GM18520 (cell line): Measurements from ENCODE around the gene GGACT.

ENCODE experiments used
- ATAC-seq: cut with Tn5 transposase; IDR thresholded peaks from one replicate; pipeline ENCODE4 v1.9.1; 2021; ENCODE audit not compliant: unreplicated experiment

GGACT gene

DNA sequence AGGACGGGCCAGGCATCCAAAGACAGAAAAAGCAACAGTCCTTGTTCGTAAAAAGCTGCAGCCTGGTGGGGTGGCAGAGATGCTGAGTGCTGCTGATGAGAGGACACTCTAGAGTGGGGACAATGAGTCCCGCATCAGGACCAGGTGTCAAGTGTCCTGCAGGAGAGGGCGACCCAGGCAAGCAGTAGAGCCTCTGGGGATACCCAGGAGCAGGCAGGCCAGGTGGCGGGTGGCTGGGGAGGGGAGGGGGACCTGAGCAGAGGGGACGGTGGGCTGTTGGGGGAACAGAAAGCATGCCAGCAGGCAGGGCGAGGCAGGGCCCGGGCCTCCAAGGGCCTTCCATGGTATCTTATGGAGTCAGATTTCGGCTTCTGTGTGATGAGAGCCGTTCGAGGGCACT lies 35.8 kb downstream of the GGACT start:
- ATAC-seq, result no peak

DNA sequence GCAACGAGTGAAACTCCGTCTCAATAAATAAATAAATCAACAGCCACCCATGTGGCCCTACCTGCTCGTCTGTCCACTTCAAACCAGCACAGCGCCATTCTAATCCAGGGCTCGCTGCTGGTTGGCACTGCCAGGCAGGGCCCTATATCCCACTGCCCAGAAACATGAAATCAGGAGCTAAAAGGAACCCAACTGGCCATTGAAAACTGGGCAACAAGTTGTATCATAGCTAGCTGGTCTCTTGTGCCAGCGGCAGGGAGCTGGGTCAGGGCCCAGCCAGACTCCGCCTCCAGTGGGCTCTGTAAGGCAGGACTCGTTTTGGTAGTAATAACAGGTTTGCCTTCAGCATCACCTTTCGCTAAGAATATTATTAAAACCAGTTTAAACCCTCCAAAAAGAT lies 39.3 kb downstream of the GGACT start:
- no peak for ATAC-seq

DNA sequence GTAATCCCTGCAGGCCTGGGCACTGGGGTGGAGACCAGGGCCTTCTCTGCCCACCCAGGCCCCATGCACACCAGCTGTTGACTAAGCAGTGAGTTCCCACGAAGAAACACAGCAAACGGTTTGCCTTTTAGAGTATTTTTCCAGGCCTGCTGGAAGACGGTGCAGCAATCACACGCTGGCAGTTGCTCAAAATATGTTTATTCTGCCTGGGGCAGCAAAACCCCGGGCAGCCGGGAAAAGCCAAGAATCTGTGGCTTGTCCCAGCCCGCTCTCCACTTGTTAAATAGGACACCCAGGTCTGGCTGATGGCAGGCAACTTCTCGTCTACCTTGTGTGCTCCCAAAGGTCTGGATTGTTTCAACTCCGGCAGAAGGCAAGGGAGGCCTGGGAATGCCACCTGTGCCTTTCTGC lies 40.8 kb downstream of the GGACT start:
- no peak for ATAC-seq

DNA sequence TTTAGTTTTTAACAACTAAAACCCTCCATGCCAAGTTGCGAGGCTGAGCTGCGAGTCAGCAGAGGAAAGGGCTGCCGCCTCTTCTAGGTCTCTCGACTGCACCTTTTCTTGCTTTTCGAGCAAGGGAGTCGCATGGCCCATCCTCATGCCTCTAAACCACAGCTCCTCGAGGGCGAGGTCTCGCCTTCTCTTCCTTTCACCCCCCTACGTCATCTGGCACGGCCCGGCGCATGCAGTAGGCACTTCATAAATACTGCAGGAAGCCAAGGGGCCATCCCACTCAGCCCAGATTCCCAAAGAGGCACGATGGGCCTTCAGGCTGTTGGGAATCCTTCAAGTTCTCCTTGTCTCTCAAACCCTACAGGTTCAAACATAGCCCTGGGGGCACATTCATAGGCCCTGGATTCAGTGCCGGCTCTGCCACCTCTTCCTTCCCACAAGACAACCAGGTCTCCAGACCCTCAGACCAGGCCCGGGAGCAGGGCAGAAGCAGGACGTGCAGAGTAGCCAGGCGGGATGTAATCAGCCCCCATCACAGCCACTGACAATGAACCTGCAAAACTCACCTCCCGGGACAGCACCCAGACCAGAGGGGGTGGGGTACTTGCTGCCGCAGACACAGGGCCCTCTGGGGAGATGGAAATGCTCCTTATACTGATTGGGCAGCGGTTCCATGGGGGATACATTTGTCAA lies 41.7 kb downstream of the GGACT start:
- no peak for ATAC-seq

DNA sequence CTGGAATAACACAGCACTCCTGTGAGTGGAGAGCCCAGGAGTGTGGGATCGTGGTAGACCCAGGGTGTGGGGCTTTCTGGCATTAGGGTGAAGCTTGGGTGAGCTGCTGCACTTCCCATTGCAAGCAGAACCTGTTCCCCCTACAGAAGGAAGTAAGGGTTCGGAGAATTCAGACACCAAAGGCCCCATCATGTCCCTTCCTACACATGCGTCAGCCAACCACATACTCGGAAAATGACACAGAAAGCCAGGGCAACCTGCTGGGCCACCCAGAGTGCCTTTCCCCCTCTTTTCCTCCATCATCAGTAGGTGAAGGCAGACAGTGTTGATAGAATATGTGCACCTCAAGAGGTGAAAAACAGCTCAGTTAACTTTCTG lies 42.9 kb downstream of the GGACT start:
- no peak for ATAC-seq

DNA sequence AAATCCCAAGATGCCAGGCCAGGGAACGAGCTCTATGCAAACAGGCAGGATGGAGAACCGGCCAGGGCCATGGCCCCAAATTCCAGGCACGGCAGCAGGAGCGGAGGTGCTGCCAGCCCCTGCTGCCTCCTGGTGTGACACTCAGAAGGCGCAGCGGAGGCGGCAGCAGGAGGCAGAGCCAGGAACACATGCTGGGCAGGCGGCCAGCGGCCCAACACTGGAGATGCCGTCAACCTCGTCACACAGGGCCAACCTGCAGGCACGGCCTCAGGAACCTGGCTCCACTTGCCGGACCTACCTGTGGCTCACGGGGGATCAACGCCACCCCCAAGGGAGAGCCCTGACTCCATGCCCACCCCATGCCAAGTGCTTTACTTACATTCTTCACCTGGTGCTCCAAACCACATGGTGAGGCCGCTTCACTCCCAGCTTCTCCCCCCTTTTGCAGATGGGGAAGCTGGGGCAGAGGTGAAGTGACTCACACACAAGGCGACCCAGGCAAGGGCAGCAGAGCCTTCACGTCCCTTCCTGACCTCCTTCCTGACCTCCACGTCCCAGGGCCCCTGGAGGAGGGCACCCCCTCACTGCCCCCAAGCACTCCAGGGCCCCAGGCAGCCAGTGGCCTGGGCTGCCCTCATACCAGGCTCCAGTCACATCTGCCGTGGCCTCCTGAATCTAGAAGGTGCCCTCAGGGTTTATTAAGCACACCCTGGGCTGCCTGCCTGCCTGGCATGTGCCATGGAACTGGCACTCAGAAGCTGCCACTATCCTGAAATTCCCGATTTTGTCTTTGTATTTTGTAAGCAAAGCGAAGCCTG lies 43.5 kb downstream of the GGACT start:
- no peak for ATAC-seq

DNA sequence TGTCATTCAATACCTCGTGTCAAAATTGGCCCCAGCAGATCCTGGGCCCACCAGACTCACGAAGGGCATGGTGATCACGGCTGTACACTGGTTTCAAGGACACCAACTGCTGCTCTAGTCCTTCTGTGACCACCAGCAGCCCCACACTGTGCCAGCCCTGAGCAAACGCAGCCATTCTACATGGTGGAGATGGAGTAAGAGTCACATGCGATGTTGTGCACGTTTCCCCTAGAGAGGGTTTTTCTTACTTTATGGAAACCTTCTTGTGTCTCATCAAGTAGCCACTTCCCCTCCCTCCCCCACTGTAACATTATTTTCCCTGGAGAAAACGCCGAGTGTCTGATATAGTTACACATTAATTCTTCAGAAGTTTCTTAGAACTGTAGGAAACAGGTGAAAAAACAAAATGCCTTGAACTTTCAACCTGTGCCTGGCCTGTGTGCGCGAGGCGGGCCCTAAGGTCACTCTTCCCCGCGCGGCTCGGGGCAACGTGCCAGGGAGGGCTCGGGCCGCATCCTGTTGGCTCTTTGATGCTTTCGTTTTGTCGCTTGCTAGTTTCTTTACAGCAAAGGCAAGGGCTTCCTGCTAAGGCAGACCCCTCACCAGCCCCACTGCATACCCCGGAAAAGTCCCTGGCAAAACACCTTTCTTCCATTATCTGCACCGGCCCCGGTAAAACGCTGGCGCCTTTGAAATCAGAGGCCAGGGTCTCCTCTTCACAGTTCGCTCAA lies 44.6 kb downstream of the GGACT start:
- ATAC-seq, result no peak

DNA sequence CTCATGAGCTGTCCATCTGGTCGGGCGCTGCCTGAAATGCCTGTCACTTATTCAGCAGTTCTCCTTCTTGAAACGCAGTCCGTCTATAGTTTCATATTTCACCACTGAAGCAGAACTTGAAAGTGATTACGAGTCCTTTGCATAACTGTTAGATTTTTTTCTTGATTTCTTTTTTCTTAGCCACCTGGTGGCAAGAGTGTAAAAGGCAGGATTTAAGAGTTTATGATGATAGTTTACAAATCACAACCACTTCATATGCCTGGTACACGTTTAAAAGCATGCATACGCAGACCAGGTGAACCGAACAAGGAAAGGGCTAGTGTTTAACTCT lies 45.8 kb downstream of the GGACT start:
- peak; percentile 89 for ATAC-seq

DNA sequence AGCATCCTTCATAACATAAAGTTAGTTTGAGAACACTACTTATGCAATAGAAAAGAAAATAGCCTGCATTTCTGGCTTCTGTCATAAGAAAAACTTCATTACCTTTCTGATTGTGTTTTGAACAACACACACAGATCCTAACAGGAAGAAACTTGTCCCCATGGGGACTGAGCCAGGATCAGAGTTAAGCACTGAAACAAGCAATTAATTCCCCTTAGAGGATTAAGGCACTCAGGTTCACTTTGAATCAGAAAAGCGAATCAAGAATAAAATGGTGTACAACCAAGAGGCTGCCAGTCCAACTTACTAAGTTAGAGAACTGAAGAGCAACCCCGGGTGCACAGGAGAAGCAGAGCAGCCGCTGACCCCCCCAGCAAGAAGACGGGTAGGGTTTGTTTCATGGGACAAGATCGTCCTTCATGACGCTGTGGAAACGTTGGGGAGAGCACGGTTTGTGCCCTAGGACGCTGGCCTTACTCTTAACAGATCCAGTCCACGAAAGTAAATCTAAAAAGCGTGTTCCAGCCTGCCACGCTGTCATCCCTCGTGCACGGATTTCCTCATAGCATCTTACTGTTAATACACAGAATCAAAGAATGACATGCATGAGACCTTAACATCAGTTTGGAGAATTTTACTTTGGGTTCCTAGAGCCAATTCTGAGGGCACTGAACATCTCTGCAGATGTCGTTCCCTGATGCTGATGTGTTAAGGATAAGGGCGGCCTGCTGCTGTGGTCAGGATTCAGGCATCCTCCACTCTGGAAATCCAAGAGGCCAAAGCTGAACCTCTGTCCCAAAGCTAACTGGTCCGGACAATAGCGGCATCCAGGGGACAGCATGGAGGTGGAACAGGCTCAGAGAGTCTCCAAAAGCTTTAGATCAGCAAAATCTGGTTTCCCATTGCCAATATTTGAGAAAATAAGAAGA lies 46.4 kb downstream of the GGACT start:
- no peak for ATAC-seq

DNA sequence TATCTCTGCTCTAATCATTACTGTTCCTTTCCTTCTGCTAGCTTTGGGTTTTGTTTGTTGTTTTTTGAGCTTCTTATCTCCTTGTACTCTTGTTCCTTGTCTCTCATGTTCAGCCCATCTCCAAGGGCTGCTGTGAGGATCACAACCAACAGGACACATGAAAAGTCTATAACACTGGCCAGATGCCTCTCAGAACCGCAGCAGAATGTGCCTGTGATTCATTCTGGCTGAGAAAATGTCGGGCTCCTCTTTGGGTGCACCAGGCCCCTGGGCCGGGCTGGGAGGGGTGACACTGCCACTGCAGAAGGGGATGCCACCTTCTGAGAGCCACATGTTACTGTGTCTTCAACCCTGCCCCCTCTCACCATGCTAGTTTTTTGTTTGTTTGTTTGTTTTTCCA lies 48.0 kb downstream of the GGACT start:
- no peak for ATAC-seq

DNA sequence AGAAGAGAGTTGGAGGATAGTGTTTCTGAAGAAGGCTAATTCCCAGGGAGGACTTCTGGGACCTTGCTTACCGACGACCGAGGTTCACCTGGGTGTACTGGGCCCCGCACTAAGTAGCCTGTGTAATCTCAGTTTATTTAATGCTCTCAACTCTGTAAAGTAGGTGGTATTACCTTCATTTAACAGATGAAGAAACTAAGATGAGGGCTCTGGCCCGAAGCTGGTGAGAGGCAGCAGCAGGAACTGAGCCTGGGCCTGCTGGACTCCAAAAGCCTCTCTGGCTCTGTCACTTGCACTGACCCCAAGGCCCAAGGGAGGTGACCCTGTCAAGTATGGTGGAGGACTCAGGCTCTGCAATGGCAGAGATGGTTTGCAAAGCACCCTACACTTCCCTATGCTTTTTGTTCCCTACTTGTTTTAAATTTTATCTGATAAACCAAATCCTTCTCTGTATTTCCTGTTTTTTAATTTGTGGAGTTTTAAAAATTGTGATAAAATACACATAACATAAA lies 50.6 kb downstream of the GGACT start:
- ATAC-seq, result no peak

DNA sequence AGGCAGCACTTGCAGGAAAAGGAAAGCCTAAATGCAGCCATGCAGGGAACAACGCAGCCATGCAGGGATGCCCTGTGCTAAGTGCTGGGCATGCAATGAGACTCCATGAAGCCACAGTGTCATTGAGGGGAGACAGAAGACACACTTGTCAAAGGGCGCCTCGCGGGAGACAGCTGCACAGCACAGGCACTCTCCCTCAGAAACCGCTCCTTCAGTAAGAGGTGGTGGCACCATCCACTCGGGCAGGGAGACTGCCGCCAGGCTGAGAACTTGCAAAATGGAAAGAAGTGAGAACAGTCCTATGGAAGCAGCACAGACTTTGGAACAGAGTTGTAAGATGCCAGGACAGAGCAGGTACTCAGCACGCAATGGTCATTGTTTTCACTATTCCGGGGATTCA lies 51.1 kb downstream of the GGACT start:
- no peak for ATAC-seq

DNA sequence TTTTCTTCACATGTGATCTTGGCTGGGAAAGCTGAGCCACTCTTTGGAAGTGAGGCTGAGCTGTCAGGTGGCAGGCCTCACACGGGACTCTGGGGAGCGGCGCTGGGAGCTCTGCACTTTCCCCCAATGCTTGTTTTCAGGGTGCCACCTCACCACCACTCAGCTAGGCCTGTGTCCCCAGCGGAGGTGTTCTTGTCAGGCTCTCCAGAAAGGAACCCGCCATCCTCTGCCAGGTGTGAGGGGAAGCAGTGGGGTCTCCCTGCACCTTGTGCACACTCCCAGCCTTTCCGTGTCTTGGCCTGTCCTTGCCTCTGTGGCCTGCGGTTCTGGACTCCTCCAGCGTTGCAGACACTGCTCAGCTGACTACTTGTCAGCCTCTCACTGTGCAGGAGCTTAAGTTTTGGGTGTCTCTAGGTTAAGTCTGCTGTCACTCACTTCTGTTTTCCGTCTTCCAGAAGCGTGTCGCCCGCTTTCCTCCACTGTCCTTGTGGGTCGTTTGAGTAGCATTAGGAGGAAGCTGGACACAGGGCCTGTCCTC lies 51.9 kb downstream of the GGACT start:
- ATAC-seq, result no peak

DNA sequence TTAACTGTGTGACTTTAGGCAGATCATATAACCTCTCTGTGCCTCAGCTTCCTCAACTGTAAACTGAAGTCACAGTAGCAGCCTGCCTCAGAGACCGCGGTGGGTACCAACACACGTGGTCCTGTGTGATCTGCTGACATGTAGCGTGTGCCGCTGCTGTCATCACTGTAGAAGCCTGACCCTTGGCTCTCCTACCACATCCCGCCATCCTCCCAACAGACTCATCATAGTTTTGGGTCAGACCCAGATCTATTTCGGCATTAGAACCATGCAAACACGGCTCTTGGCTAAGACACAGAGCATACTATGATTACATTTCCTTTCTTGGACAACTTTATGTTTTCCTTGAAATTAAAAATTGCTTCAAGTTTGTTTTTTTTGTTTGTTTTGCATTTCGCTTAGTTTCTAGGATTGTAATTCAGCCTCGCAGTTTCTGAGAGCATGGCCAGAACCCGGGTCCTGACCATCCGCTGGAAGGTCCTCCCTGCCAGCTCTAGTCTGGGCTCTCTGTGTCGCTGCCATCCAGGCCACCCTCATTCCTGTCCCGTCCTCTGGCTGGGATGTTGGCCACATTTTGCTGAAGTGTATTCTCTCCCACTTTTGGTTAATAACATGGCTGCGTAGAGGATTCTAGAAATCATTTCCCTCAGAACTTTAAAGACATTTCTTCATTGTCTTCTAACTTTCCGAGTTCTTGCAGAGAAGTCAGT lies 53.0 kb downstream of the GGACT start:
- no peak for ATAC-seq

DNA sequence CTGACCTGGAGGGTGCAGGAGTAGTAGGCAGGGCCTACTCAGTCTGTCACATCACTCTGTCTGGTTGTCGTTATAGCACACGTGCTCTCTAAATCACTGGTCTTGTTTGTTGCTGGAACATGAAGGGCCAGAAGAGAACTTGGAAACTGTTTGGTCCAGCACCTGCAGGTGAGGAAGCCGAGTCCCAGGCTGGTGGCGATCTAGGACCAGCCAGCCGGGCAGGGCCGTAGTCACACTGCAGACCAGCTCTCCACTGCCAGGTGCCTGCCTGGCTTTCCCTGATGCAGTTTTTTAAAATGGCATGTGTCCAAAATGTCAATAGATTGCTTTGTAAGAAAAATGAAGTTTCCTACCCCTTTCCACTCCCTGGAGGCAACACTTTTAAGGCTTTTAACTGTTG lies 53.7 kb downstream of the GGACT start:
- ATAC-seq, result no peak

DNA sequence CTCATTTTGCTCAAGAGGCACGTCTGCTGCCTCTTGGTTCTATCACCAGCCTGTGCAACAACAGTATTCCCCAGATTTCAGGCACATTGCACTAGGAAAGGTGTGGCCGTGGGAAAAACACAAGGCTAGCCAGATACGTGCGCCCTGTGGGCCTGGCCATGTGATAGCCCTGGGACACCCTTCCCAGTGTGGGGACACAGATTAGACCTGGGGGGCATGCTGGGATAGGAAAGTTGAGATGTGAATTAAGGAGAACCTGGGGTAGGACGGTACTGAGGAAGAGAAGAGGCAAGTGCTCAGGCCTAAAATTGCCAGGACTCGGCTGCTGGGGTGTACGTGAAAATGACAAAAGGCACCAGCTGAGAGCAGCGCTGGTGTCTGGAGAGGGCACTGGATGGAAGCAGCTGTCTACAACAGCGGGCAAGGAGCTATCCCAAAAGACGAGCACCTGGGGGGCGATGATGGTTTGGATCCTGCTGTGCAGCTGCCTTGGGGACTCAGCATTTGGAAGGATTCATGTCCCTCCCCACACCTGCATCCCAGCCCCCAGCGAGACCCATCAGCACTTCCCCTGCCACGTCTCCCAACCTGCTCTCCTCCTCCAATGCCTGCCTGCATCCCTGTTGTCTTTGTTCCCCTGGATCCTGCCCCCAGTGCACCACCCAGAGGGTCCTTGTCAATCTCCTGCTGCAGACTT lies 54.3 kb downstream of the GGACT start:
- no peak for ATAC-seq

DNA sequence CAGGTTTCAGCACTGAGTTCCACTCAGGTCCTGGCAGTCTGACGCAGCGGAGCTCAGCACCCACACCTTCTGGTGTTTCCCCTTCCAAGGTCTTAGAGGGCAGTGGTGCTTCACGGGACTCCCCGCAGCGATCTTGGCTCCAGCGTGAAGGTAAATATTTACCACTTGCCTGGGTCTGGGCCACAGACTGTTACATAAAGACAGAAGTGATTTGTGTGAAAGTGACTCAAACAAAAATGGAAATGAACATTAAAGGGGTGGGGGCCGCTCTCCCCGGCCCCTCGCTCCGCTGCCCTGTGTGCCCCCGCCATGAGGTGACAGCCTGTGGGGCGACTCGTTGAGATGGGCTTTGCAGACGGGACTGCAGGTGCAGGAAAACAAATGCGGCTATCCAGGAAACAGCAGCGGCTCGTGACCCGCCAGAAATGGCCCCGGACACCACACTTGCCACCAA lies 55.0 kb downstream of the GGACT start:
- ATAC-seq, result no peak

DNA sequence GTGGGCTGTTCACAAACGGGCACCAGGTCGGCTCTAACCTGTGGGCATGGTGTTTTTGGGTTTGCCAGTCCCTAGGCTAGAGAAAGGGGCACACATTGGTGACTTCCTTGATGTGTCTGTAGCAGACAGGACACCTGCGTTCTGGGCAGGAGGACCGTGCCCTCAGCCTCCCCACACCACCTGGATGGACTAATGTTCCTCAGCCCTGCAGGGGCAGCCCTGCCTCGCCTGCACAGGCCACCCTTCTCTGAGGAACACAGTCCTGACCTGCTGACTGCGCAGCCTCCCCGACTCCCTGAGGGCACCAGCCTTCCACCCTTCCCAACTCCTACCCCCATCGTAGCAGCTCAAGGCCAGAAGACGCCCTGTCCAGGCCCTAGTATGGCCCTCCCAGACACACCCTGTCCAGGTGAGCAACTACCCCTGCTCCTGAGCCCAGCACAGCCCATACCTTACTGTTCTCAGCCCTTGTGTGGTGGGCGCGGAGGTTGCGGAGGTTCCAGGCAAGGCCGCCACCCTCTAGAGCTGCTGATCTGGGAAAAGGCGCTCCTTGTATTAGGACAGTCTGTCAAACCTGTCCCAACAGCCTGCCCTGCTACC lies 55.7 kb downstream of the GGACT start:
- ATAC-seq, result no peak
